ENCODE data around the gene TWF1. TPM values are rescaled to one million over a fixed set of nuclear protein-coding genes. Genes with fewer than 3 reads are reported as not detected.
"Not testable (repeated sequence)": the region's sequence is repeated elsewhere in the genome, so short reads cannot be mapped to it uniquely, and the experiment has no call there.

Gene TWF1
- total and polyA plus RNA-seq, 2 experiments from 2014 or later, result 141 to 246 TPM

GRCh38 chr12:43754015-43754414 lies 52.1 kb downstream of the TWF1 start:
- no peak overlapping the region for H3K9ac ChIP-seq
- in situ Hi-C loops (cut with MboI), result no loop called here
- no peak overlapping the region for H2AFZ ChIP-seq
- no peaks in the 10 kb centered on the region for H3F3A ChIP-seq (ENCODE audit: insufficient read depth)
- TF ChIP-seq EZH2 (IDR thresholded peaks at IDR 0.05; ENCODE audit: insufficient read depth, poor library complexity, severe bottlenecking), result no peak
- no peak for TF ChIP-seq EZH2phosphoT487 (IDR thresholded peaks at IDR 0.05; ENCODE audit: insufficient read depth, low read depth)
- H3K9me3 ChIP-seq (ENCODE audit: low read depth), result no peaks in the 10 kb centered on the region
- DNase-seq, result no peak
- no peaks in the 10 kb centered on the region for H4K20me1 ChIP-seq (ENCODE audit: insufficient read depth)
- peaks cover 39% of the 10 kb centered on the region for H3K79me2 ChIP-seq (ENCODE audit: insufficient read depth)
- peaks cover 19% of the 10 kb centered on the region; the same call in 1 of the 2 replicates for H3K36me3 ChIP-seq (ENCODE audit: low read depth)
- H3K27ac ChIP-seq, result no peak overlapping the region
- peaks cover 9% of the 10 kb centered on the region; the same call in 1 of the 2 replicates for H3K4me1 ChIP-seq (ENCODE audit: insufficient read depth)
- WGBS, 2 experiments (ENCODE audit: low coverage in 1 of 2, low lambda C conversion rate in 2 of 2, missing lambda C conversion rate in 2 of 2), result 67 to 77% methylated on average over 3 of the region's 3 CpGs
- H3K9me2 ChIP-seq (ENCODE audit: insufficient read depth), result no peaks in the 10 kb centered on the region; the same call in 1 of the 2 replicates
- H3K4me3 ChIP-seq, result no peak overlapping the region
- no peak overlapping the region for H3K4me2 ChIP-seq (ENCODE audit: unreplicated experiment)
- H3K27me3 ChIP-seq (replicated peaks; ENCODE audit: insufficient read depth), result no peaks in the 10 kb centered on the region

DNA sequence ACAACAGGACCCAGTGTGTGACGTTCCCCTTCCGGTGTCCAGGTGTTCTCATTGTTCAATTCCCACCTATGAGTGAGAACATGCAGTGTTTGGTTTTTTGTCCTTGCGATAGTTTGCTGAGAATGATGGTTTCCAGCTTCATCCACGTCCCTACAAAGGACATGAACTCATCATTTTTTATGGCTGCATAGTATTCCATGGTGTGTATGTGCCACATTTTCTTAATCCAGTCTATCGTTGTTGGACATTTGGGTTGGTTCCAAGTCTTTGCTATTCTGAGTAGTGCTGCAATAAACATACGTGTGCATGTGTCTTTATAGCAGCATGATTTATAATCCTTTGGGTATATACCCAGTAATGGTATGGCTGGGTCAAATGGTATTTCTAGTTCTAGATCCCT lies 54.8 kb downstream of the TWF1 start:
- H3K9me3 ChIP-seq (ENCODE audit: low read depth); H4K20me1 ChIP-seq (ENCODE audit: insufficient read depth); H3K9me2 ChIP-seq (ENCODE audit: insufficient read depth); H3K4me2 ChIP-seq (ENCODE audit: unreplicated experiment); H3K4me1 ChIP-seq (ENCODE audit: insufficient read depth); H3K27me3 ChIP-seq (replicated peaks; ENCODE audit: insufficient read depth); H3F3A ChIP-seq (ENCODE audit: insufficient read depth); DNase-seq; H3K9ac ChIP-seq; H3K4me3 ChIP-seq; H3K27ac ChIP-seq; in situ Hi-C loops (cut with MboI); H2AFZ ChIP-seq: not testable (repeated sequence)
- WGBS, 2 experiments (ENCODE audit: low coverage in 1 of 2, low lambda C conversion rate in 2 of 2, missing lambda C conversion rate in 2 of 2), result 88 to 99% methylated on average over 6 of the region's 6 CpGs
- peaks cover 17% of the 10 kb centered on the region for H3K79me2 ChIP-seq (ENCODE audit: insufficient read depth)
- H3K36me3 ChIP-seq (ENCODE audit: low read depth), result peaks cover 19% of the 10 kb centered on the region; the same call in 1 of the 2 replicates

DNA sequence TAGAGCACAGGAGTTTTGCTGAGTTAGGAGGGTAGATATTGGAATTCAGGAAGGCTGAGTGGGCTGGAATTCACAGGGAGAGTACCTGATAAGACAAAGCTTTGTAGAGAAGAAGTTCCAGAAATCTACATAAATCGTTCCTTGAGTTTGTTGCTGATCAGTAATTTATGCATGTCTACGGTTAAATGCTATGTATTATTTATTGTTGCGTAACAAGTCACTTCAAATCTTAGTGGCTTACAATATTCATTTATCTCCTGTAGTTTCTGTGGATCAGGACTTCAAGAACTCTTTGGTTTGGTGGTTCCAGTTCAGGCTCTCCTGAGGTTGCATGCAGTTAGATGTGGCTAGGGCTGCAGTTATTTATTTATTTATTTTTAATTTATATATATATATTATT lies 55.3 kb downstream of the TWF1 start:
- no peaks in the 10 kb centered on the region for H4K20me1 ChIP-seq (ENCODE audit: insufficient read depth)
- WGBS, 2 experiments (ENCODE audit: low coverage in 1 of 2, low lambda C conversion rate in 2 of 2, missing lambda C conversion rate in 2 of 2), result 84 to 85% methylated on average over 3 of the region's 3 CpGs
- H3K27me3 ChIP-seq (replicated peaks; ENCODE audit: insufficient read depth), result no peaks in the 10 kb centered on the region
- no peak overlapping the region for H2AFZ ChIP-seq
- in situ Hi-C loops (cut with MboI), result no loop called here
- H3K4me1 ChIP-seq (ENCODE audit: insufficient read depth), result no peaks in the 10 kb centered on the region
- no peak for DNase-seq
- H3K9ac ChIP-seq, result no peak overlapping the region
- no peaks in the 10 kb centered on the region for H3F3A ChIP-seq (ENCODE audit: insufficient read depth)
- H3K4me3 ChIP-seq, result no peak overlapping the region
- peaks cover 14% of the 10 kb centered on the region; the same call in 1 of the 2 replicates for H3K79me2 ChIP-seq (ENCODE audit: insufficient read depth)
- H3K36me3 ChIP-seq (ENCODE audit: low read depth), result peaks cover 19% of the 10 kb centered on the region; the same call in 1 of the 2 replicates
- H3K4me2 ChIP-seq (ENCODE audit: unreplicated experiment), result no peak overlapping the region
- no peak overlapping the region for H3K27ac ChIP-seq
- no peak for TF ChIP-seq EZH2 (IDR thresholded peaks at IDR 0.05; ENCODE audit: insufficient read depth, poor library complexity, severe bottlenecking)
- TF ChIP-seq EZH2phosphoT487 (IDR thresholded peaks at IDR 0.05; ENCODE audit: insufficient read depth, low read depth), result no peak
- no peaks in the 10 kb centered on the region; the same call in 1 of the 2 replicates for H3K9me2 ChIP-seq (ENCODE audit: insufficient read depth)
- H3K9me3 ChIP-seq (ENCODE audit: low read depth), result no peaks in the 10 kb centered on the region

GRCh38 chr12:43749016-43749415 lies 57.1 kb downstream of the TWF1 start:
- WGBS, 2 experiments (ENCODE audit: low coverage in 1 of 2, low lambda C conversion rate in 2 of 2, missing lambda C conversion rate in 2 of 2), result 95 to 96% methylated on average over 5 of the region's 5 CpGs
- Histone ChIP-seq H4K20me1 (ENCODE audit: insufficient read depth) (no peaks in the 10 kb centered on the region), H3K4me1 (ENCODE audit: insufficient read depth) (no peaks in the 10 kb centered on the region), H3K27ac (no peak overlapping the region), H3K4me3 (no peak overlapping the region), H3K79me2 (ENCODE audit: insufficient read depth) (peaks cover 7% of the 10 kb centered on the region; the same call in 1 of the 2 replicates), H3K4me2 (ENCODE audit: unreplicated experiment) (no peak overlapping the region), H3K36me3 (ENCODE audit: low read depth) (peaks cover 27% of the 10 kb centered on the region), H2AFZ (no peak overlapping the region), H3K9ac (no peak overlapping the region), H3K9me3 (ENCODE audit: low read depth) (no peaks in the 10 kb centered on the region), H3K9me2 (ENCODE audit: insufficient read depth) (no peaks in the 10 kb centered on the region; the same call in 1 of the 2 replicates), H3K27me3 (replicated peaks; ENCODE audit: insufficient read depth) (no peaks in the 10 kb centered on the region), H3F3A (ENCODE audit: insufficient read depth) (0 out of 2 replicates have a peak, but pooled peaks cover under 1% of the 10 kb centered on the region)
- in situ Hi-C loops (cut with MboI), result no loop called here
- TF ChIP-seq EZH2 (IDR thresholded peaks at IDR 0.05; ENCODE audit: insufficient read depth, poor library complexity, severe bottlenecking), result no peak
- TF ChIP-seq EZH2phosphoT487 (IDR thresholded peaks at IDR 0.05; ENCODE audit: insufficient read depth, low read depth), result no peak
- DNase-seq, result no peak

- peaks cover 30% of the 10 kb centered on the region for H3K4me1 ChIP-seq (ENCODE audit: insufficient read depth)
- H3K36me3 ChIP-seq (ENCODE audit: low read depth), result peaks cover 23% of the 10 kb centered on the region
- TF ChIP-seq EZH2phosphoT487 (IDR thresholded peaks at IDR 0.05; ENCODE audit: insufficient read depth, low read depth), result no peak
- H3K4me3 ChIP-seq, result no peak overlapping the region
- H3K79me2 ChIP-seq (ENCODE audit: insufficient read depth), result no peaks in the 10 kb centered on the region
- no peak overlapping the region for H3K27ac ChIP-seq
- H3K4me2 ChIP-seq (ENCODE audit: unreplicated experiment), result no peak overlapping the region
- H3F3A ChIP-seq (ENCODE audit: insufficient read depth), result peaks cover 30% of the 10 kb centered on the region
- no peak overlapping the region for H3K9ac ChIP-seq
- H3K9me3 ChIP-seq (ENCODE audit: low read depth), result no peaks in the 10 kb centered on the region
- in situ Hi-C loops (cut with MboI), result no loop called here
- no peaks in the 10 kb centered on the region for H4K20me1 ChIP-seq (ENCODE audit: insufficient read depth)
- no peaks in the 10 kb centered on the region for H3K9me2 ChIP-seq (ENCODE audit: insufficient read depth)
- H2AFZ ChIP-seq, result no peak overlapping the region
- DNase-seq, result no peak
- H3K27me3 ChIP-seq (replicated peaks; ENCODE audit: insufficient read depth), result no peaks in the 10 kb centered on the region
Observed at GRCh38 chr12:43744826-43745225, 61.3 kb downstream of the TWF1 start.

Other genes with a start within 250 kb of the TWF1 start
- gene PUS7L, start 47.5 kb downstream of the TWF1 start, total RNA-seq (2014; rRNA removed; shearing (Covaris generic)), result 15.0 and 20.6 TPM in 2 replicates
- 23.1 and 23.3 TPM in 2 replicates for gene PUS7L, start 47.5 kb downstream of the TWF1 start, polyA plus RNA-seq (2016; fragmentation: Nextera tagmentation; extraction: Ambion mirVana)
- gene IRAK4, start 47.4 kb downstream of the TWF1 start, total RNA-seq (2014; rRNA removed; shearing (Covaris generic)), result 17.6 and 24.0 TPM in 2 replicates
- gene IRAK4, start 47.4 kb downstream of the TWF1 start, polyA plus RNA-seq (2016; fragmentation: Nextera tagmentation; extraction: Ambion mirVana), result 11.5 and 12.0 TPM in 2 replicates
- 14.4 and 19.1 TPM in 2 replicates for gene TMEM117, start 29.8 kb upstream of the TWF1 start, total RNA-seq (2014; rRNA removed; shearing (Covaris generic))
- gene TMEM117, start 29.8 kb upstream of the TWF1 start, polyA plus RNA-seq (2016; fragmentation: Nextera tagmentation; extraction: Ambion mirVana), result 12.1 and 14.7 TPM in 2 replicates

All from GM23248 (cell line).